ENCODE measurements around the gene S100A7. TPM values are rescaled to one million over a fixed set of nuclear protein-coding genes. Genes with fewer than 3 reads are reported as not detected.

Gene S100A7
- total and polyA plus RNA-seq, 2 of the 8 experiments (the other 6 are each of a cell fraction or from before 2014, with no cell fraction given), result not detected

DNA sequence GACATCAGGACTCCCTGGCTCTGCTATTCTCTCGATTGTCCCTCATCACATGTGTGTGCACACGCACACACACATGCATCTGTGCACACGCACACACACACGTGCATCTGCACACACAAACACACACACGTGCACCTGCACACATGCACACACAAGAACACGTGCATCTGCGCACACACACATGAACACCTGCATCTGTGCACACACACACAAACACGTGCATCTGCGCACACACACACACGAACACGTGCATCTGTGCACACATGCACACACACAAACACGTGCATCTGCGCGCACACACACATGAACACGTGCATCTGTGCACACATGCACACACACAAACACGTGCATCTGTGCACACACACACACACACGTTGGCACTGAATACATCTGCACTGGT is 29.4 kb downstream of the S100A7 start:
- Histone ChIP-seq H2AFZ (ENCODE audit: low read length) (no peak overlapping the region), H3K4me2 (ENCODE audit: insufficient read depth in 1 of 2, low read depth in 2 of 2, low read length in 2 of 2) (no peak overlapping the region), H3K27ac (ENCODE audit: low read depth, low read length) (no peak overlapping the region), H2BK20ac (ENCODE audit: low read length) (no peak overlapping the region), H4K91ac (replicated peaks; ENCODE audit: insufficient read length, low read length) (peak overlapping the region; percentile 50), H2BK15ac (ENCODE audit: low read length) (no peak overlapping the region), H3K4ac (replicated peaks; ENCODE audit: insufficient read length, low read depth, low read length) (peak overlapping the region; percentile 83), H2BK12ac (ENCODE audit: low read depth, low read length) (no peak overlapping the region; the same call in 1 of the 2 replicates), H3K4me3 (ENCODE audit: extremely low read depth in 1 of 4, insufficient read depth in 2 of 4, low read depth in 3 of 4, low read length in 4 of 4) (no peak overlapping the region), H3K9me3 (ENCODE audit: insufficient read depth in 2 of 2, low read depth in 1 of 2, low read length in 1 of 2) (no peaks in the 10 kb centered on the region), H3K27me3 (replicated peaks in 1 of 4; ENCODE audit: control insufficient read depth in 3 of 4, extremely low read depth in 1 of 4, insufficient read depth in 3 of 4, low read length in 3 of 4) (no peaks in the 10 kb centered on the region), H4K20me1 (replicated peaks in 1 of 2; ENCODE audit: control insufficient read depth in 1 of 2, insufficient read depth in 2 of 2, low read length in 2 of 2) (peaks cover 0 to 7% of the 10 kb centered on the region in 2 experiments), H3K36me3 (ENCODE audit: control insufficient read depth in 2 of 4, insufficient read depth in 4 of 4, low read length in 3 of 4) (no peaks in the 10 kb centered on the region), H4K8ac (ENCODE audit: extremely low read depth, insufficient read depth, low read length) (no peak overlapping the region), H2AK5ac (ENCODE audit: low read depth, low read length) (peak overlapping the region; percentile 56; the same call in 1 of the 2 replicates), H3K14ac (ENCODE audit: insufficient read length) (no peak overlapping the region), H3K79me2 (ENCODE audit: control insufficient read depth in 1 of 2, insufficient read depth in 2 of 2, low read length in 2 of 2) (no peaks in the 10 kb centered on the region), H3K56ac (replicated peaks; ENCODE audit: insufficient read length, low read depth, low read length) (no peak overlapping the region), H3K4me1 (replicated peaks in 1 of 4; ENCODE audit: control insufficient read depth in 3 of 4, insufficient read depth in 4 of 4, low read length in 3 of 4) (no peaks in the 10 kb centered on the region; a peak in 2 of 7 replicates), H3K23me2 (ENCODE audit: low read depth, low read length) (no peaks in the 10 kb centered on the region; the same call in 1 of the 2 replicates), H3K23ac (ENCODE audit: insufficient read length) (no peak overlapping the region), H3K18ac (ENCODE audit: extremely low read depth, low read length) (no peak overlapping the region), H3K79me1 (ENCODE audit: low read depth, low read length) (no peaks in the 10 kb centered on the region), H2BK5ac (ENCODE audit: low read depth, low read length) (0 out of 2 replicates have a peak overlapping the region, but pooled peaks have one; percentile 37), H4K5ac (ENCODE audit: insufficient read length, low read depth, low read length) (no peak overlapping the region), H3K9ac (replicated peaks in 1 of 4; ENCODE audit: extremely low read depth in 1 of 4, low read depth in 3 of 4, low read length in 3 of 4) (no peak overlapping the region), H2BK120ac (replicated peaks; ENCODE audit: low read depth, low read length) (no peak overlapping the region)
- POLR2A ChIA-PET (ENCODE audit: partially characterized antibody), result no interaction called here
- no peak for FAIRE-seq
- peak in 1 of 2 experiments; percentile 7 for DNase-seq (ENCODE audit: low read depth in 1 of 2, low spot score in 2 of 2)
- WGBS, 2 experiments (ENCODE audit: extremely low coverage in 1 of 2, insufficient coverage in 1 of 2, insufficient read length in 1 of 2, insufficient replicate concordance in 2 of 2, low coverage in 1 of 2, low lambda C conversion rate in 2 of 2, missing lambda C conversion rate in 1 of 2), result 84% methylated on average over 17 of the region's 17 CpGs; no CpG with 5 or more reads in 1 of the 2 experiments
- CTCF ChIA-PET (ENCODE audit: partially characterized antibody), result interaction anchor here (0.6 to 1.8 kb wide), 4 partner anchors 8 to 77 kb away, joined by 3 to 5 read pairs (median 3); no protein-coding TSS in a partner anchor
- TF ChIP-seq, protein P1, sequence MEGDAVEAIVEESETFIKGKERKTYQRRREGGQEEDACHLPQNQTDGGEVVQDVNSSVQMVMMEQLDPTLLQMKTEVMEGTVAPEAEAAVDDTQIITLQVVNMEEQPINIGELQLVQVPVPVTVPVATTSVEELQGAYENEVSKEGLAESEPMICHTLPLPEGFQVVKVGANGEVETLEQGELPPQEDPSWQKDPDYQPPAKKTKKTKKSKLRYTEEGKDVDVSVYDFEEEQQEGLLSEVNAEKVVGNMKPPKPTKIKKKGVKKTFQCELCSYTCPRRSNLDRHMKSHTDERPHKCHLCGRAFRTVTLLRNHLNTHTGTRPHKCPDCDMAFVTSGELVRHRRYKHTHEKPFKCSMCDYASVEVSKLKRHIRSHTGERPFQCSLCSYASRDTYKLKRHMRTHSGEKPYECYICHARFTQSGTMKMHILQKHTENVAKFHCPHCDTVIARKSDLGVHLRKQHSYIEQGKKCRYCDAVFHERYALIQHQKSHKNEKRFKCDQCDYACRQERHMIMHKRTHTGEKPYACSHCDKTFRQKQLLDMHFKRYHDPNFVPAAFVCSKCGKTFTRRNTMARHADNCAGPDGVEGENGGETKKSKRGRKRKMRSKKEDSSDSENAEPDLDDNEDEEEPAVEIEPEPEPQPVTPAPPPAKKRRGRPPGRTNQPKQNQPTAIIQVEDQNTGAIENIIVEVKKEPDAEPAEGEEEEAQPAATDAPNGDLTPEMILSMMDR (IDR thresholded peaks at IDR 0.05; ENCODE audit: control extremely low read depth in 1 of 3, insufficient read depth in 1 of 3, low read depth in 1 of 3, low read length in 3 of 3), result no peak
- TF ChIP-seq EZH2 (IDR thresholded peaks at IDR 0.05; ENCODE audit: low read depth, low read length, severe bottlenecking) (no peak), KDM1A (IDR thresholded peaks at IDR 0.05; ENCODE audit: borderline replicate concordance, low read length) (no peak), CTBP2 (IDR thresholded peaks at IDR 0.05; ENCODE audit: borderline replicate concordance, insufficient read depth, insufficient read length, low read length) (no peak), EP300 (IDR thresholded peaks at IDR 0.05; ENCODE audit: borderline replicate concordance in 1 of 2, low read depth in 2 of 2, low read length in 2 of 2) (no peak), RBBP5 (IDR thresholded peaks at IDR 0.05; ENCODE audit: borderline replicate concordance, low read depth, low read length) (no peak), NRF1 (IDR thresholded peaks at IDR 0.05; ENCODE audit: low read depth, low read length) (no peak), SRF (IDR thresholded peaks at IDR 0.05; ENCODE audit: low read depth, low read length) (no peak)
- TF ChIP-seq, protein P2, sequence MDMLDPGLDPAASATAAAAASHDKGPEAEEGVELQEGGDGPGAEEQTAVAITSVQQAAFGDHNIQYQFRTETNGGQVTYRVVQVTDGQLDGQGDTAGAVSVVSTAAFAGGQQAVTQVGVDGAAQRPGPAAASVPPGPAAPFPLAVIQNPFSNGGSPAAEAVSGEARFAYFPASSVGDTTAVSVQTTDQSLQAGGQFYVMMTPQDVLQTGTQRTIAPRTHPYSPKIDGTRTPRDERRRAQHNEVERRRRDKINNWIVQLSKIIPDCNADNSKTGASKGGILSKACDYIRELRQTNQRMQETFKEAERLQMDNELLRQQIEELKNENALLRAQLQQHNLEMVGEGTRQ (IDR thresholded peaks at IDR 0.05; ENCODE audit: low read length), result no peak

Data from H1 (cell line).